HepG2 (cell line): ENCODE measurements around the gene TPPP2. TPM values are rescaled to one million over a fixed set of nuclear protein-coding genes. Genes with fewer than 3 reads are reported as not detected.

Experiments used
- AKNA ChIP-seq: sonication (generic); formaldehyde crosslinking; IDR thresholded peaks from 2 replicates; pipeline ENCODE4 v1.4.0; 2020; ENCODE audit warnings: missing genetic modification reagents, borderline replicate concordance
- DPF2 ChIP-seq: sonication (generic); formaldehyde crosslinking; IDR thresholded peaks from 2 replicates; pipeline ENCODE4 v1.4.0; 2020; ENCODE audit warnings: mild to moderate bottlenecking, low read depth, missing genetic modification reagents, borderline replicate concordance
- HINFP ChIP-seq: sonication (generic); formaldehyde crosslinking; IDR thresholded peaks from 2 replicates; pipeline ENCODE4 v1.4.0; 2020; ENCODE audit warnings: low read depth, mild to moderate bottlenecking, missing genetic modification reagents
- KDM5B ChIP-seq: sonication (generic); formaldehyde crosslinking; IDR thresholded peaks from 2 replicates; pipeline ENCODE4 v1.4.0; 2020; ENCODE audit warnings: missing genetic modification reagents, mild to moderate bottlenecking, borderline replicate concordance
- KMT2A ChIP-seq: sonication (generic); formaldehyde crosslinking; IDR thresholded peaks from 2 replicates; pipeline ENCODE4 v1.4.0; 2020; ENCODE audit warnings: missing genetic modification reagents
- PCBP2 ChIP-seq: fragments of 200-400 bp; formaldehyde crosslinking; optimal IDR thresholded peaks from 2 replicates; pipeline ENCODE3; 2018; ENCODE audit warnings: low read length, low read depth; ENCODE audit not compliant: poor library complexity, severe bottlenecking
- RAD21 ChIP-seq: fragments of 450-650 bp; formaldehyde crosslinking; IDR thresholded peaks from 2 replicates; pipeline ENCODE4 v1.5.0; 2020; ENCODE audit warnings: mild to moderate bottlenecking
- SOX13 ChIP-seq, 3 experiments: fragments of 450-650 bp in 1 of 3; sonication (generic) in 1 of 3; formaldehyde crosslinking in 1 of 3; IDR thresholded peaks in 2 of 3; conservative IDR thresholded peaks in 1 of 3; 2 replicates each; pipeline versions ENCODE4 v1.5.0 to v1.6.1; 2016 to 2020; ENCODE audit warnings: antibody characterized with exemption in 1 of 3, mild to moderate bottlenecking in 1 of 3, missing compliant biosample characterization in 1 of 3, missing genetic modification reagents in 1 of 3, moderate library complexity in 1 of 3
- THAP9 ChIP-seq: sonication (generic); formaldehyde crosslinking; IDR thresholded peaks from 2 replicates; pipeline ENCODE4; 2020; ENCODE audit warnings: missing genetic modification reagents, mild to moderate bottlenecking, borderline replicate concordance
- ZNF142 ChIP-seq: sonication (generic); formaldehyde crosslinking; IDR thresholded peaks from 2 replicates; pipeline ENCODE4 v1.4.0; 2020; ENCODE audit warnings: missing genetic modification reagents
- ZNF644 ChIP-seq: IDR thresholded peaks from 2 replicates; pipeline ENCODE4 v1.6.1; 2016; ENCODE audit warnings: low read depth
- ZNF761 ChIP-seq: sonication (generic); formaldehyde crosslinking; conservative IDR thresholded peaks from 2 replicates; pipeline ENCODE4 v1.4.0; 2020; ENCODE audit warnings: mild to moderate bottlenecking, missing genetic modification reagents
- polyA plus RNA-seq, 8 experiments: library from polyadenylated mRNA; depleted of rRNA in 3 of 8; stranded (reverse) in 7 of 8; unstranded in 1 of 8; fragments of >200 nt; fragmentation: Illumina TruSeq in 4 of 8; extraction: Trizol in 4 of 8; gene quantifications; 2 replicates each; pipeline versions ENCODE4 v1.2.1 to v1.2.3, GENCODE V29; 2011 to 2016; ENCODE audit warnings: low read depth in 4 of 8, missing spikeins in 1 of 8, mixed read lengths in 1 of 8; ENCODE audit not compliant: insufficient read depth in 1 of 8
- total RNA-seq, 5 experiments: library from RNA; depleted of rRNA; stranded (reverse); fragments of >200 nt; fragmentation: Illumina TruSeq; extraction: Trizol; gene quantifications; 2 replicates each; pipeline ENCODE4 v1.2.3, GENCODE V29; 2016; ENCODE audit warnings: low read depth in 1 of 5

Gene TPPP2
- total and polyA plus RNA-seq, 2 of the 13 experiments (the other 11 are each of a cell fraction or from before 2014, with no cell fraction given), result 0.58 to 4.2 TPM

- TF ChIP-seq ZNF761 (CRISPR knock-in tag) (peak; percentile 14; the same call in 1 of the 2 replicates), HINFP (CRISPR knock-in tag) (0 out of 2 replicates have a peak, but pooled peaks have one; percentile 17), AKNA (0 out of 2 replicates have a peak, but pooled peaks have one; percentile 20), PCBP2 (peak; percentile 68), SOX13 (IDR thresholded peaks at IDR 0.05) (peak; percentile 15; the same call in 1 of the 2 replicates), SOX13 (CRISPR knock-in tag; conservative IDR thresholded peaks at IDR 0.05 in 1 of 2, IDR thresholded peaks at IDR 0.05 in 1 of 2) (no peak), KDM5B (CRISPR knock-in tag) (peak; percentile 66; the same call in 1 of the 2 replicates), ZNF142 (no peak; the same call in 1 of the 2 replicates), RAD21 (CRISPR knock-in tag) (no peak; the same call in 1 of the 2 replicates), THAP9 (CRISPR knock-in tag) (peak; percentile 85), DPF2 (CRISPR knock-in tag) (no peak), KMT2A (CRISPR knock-in tag) (no peak), ZNF644 (CRISPR knock-in tag) (no peak)
Observed at GRCh38 chr14:21070610-21071224, 40.7 kb downstream of the TPPP2 start (continued).
